Peyer's patch (tissue), 4 donors: Measurements from ENCODE around the gene ACSS1.

Experiments
- POLR2A ChIP-seq, 2 donors: fragments of 450-650 bp; IDR thresholded peaks; one replicate each; pipeline ENCODE4 v1.5.1; 2017; ENCODE audit warnings: antibody characterized with exemption in 2 of 2, mild to moderate bottlenecking in 2 of 2, moderate library complexity in 2 of 2
- TF ChIP-seq, protein P1 (sequence below), 6 experiments: fragments of 450-650 bp in 4 of 6; fragments of 200-600 bp in 2 of 6; sonication (generic) in 1 of 6; IDR thresholded peaks; one replicate each; pipeline ENCODE4 v1.5.1; 2017 to 2019; ENCODE audit warnings: antibody characterized with exemption in 6 of 6, mild to moderate bottlenecking in 3 of 6, moderate library complexity in 1 of 6

DNA sequence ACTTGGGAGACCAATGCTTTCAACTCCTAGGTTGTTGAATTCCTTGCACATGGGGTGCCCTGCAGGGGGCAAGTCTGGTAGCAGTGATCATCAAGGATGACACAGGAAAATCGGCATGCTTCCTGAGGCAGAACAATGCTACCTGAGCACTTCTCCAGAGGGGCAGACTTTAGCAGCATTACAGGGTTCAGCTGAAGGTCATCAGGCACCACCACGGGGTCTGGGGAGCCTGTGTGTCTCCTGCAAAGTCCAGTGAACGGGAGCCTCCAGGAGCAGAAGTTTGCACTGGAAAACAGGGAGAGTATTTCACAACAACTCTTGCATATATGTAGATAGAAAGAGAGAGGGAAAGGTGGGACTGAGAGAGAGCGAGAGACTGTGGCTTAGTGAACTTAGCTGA, 13.8 kb upstream of the ACSS1 start:
- TF ChIP-seq, protein P1, sequence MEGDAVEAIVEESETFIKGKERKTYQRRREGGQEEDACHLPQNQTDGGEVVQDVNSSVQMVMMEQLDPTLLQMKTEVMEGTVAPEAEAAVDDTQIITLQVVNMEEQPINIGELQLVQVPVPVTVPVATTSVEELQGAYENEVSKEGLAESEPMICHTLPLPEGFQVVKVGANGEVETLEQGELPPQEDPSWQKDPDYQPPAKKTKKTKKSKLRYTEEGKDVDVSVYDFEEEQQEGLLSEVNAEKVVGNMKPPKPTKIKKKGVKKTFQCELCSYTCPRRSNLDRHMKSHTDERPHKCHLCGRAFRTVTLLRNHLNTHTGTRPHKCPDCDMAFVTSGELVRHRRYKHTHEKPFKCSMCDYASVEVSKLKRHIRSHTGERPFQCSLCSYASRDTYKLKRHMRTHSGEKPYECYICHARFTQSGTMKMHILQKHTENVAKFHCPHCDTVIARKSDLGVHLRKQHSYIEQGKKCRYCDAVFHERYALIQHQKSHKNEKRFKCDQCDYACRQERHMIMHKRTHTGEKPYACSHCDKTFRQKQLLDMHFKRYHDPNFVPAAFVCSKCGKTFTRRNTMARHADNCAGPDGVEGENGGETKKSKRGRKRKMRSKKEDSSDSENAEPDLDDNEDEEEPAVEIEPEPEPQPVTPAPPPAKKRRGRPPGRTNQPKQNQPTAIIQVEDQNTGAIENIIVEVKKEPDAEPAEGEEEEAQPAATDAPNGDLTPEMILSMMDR (IDR thresholded peaks at IDR 0.05), result no peak
- no peak for TF ChIP-seq POLR2A (IDR thresholded peaks at IDR 0.05)
